CD4-positive, alpha-beta memory T cell (primary cell): ENCODE data around the gene FAM9C. TPM values are rescaled to one million over a fixed set of nuclear protein-coding genes. Genes with fewer than 3 reads are reported as not detected.
"Not testable (repeated sequence)": the region's sequence is repeated elsewhere in the genome, so short reads cannot be mapped to it uniquely, and the experiment has no call there.

ENCODE experiments used
- CTCF ChIA-PET: fragments of 350-600 bp; sonication (Branson Sonifier 250); formaldehyde crosslinking; loops from one replicate; lab custom pipeline; 2021; ENCODE audit warnings: inconsistent platforms; ENCODE audit not compliant: partially characterized antibody; lab: Charles Lee
- POLR2A ChIA-PET: fragments of 350-600 bp; sonication (Branson Sonifier 250); formaldehyde crosslinking; loops from one replicate; lab custom pipeline; 2021; ENCODE audit not compliant: partially characterized antibody; lab: Charles Lee
- DNase-seq, 5 donors: peaks; one replicate each; pipeline versions ENCODE4 v3.0.0 to v3.0.0-alpha.2; 2020 to 2022; ENCODE audit warnings: mixed read lengths in 1 of 5
- H3K27ac ChIP-seq: one replicate; pipeline ENCODE4 v1.7.0; 2013; ENCODE audit warnings: low read depth, low read length
- H3K27me3 ChIP-seq: 2 replicates; pipeline ENCODE4 v1.7.0; 2013; ENCODE audit warnings: mild to moderate bottlenecking, low read length, moderate library complexity; ENCODE audit not compliant: insufficient read depth
- H3K36me3 ChIP-seq: 2 replicates; pipeline ENCODE4 v1.7.0; 2013; ENCODE audit warnings: mild to moderate bottlenecking, low read length, moderate library complexity; ENCODE audit not compliant: insufficient read depth
- H3K4me1 ChIP-seq: 2 replicates; pipeline ENCODE4 v1.7.0; 2013; ENCODE audit warnings: mild to moderate bottlenecking, low read length, moderate library complexity; ENCODE audit not compliant: insufficient read depth
- H3K4me3 ChIP-seq, 2 donors: one replicate each; pipeline ENCODE4 v1.7.0; 2013; ENCODE audit warnings: low read length in 2 of 2, mild to moderate bottlenecking in 1 of 2
- H3K9me3 ChIP-seq, 2 donors: one replicate each; pipeline ENCODE4 v1.7.0; 2013; ENCODE audit warnings: low read length in 2 of 2, control low read depth in 1 of 2; ENCODE audit not compliant: control insufficient read depth in 1 of 2
- H3K27ac Mint-ChIP-seq, 7 donors: one replicate each; pipeline ENCODE4 v1.8.0; 2020 to 2021; ENCODE audit warnings: mixed read lengths in 7 of 7, mild to moderate bottlenecking in 6 of 7, inconsistent platforms in 3 of 7, moderate library complexity in 3 of 7
- H3K27me3 Mint-ChIP-seq, 2 donors: one replicate each; pipeline ENCODE4 v1.8.0; 2020 to 2021; ENCODE audit warnings: mixed read lengths in 2 of 2
- H3K36me3 Mint-ChIP-seq, 2 donors: one replicate each; pipeline ENCODE4 v1.8.0; 2020 to 2021; ENCODE audit warnings: mixed read lengths in 2 of 2, inconsistent platforms in 1 of 2, mild to moderate bottlenecking in 1 of 2
- H3K4me1 Mint-ChIP-seq, 4 donors: one replicate each; pipeline ENCODE4 v1.8.0; 2020 to 2021; ENCODE audit warnings: mixed read lengths in 4 of 4, mild to moderate bottlenecking in 1 of 4
- H3K4me3 Mint-ChIP-seq, 8 donors: one replicate each; pipeline ENCODE4 v1.8.0; 2020 to 2021; ENCODE audit warnings: mixed read lengths in 8 of 8, mild to moderate bottlenecking in 7 of 8, moderate library complexity in 6 of 8, inconsistent platforms in 3 of 8
- H3K9me3 Mint-ChIP-seq, 8 donors: one replicate each; pipeline ENCODE4 v1.8.0; 2020 to 2021; ENCODE audit warnings: mixed read lengths in 8 of 8, mild to moderate bottlenecking in 5 of 8, inconsistent platforms in 3 of 8, moderate library complexity in 1 of 8
- intact Hi-C: fragments of 100-400 bp; cut with micrococcal nuclease; formaldehyde crosslinking; loops from one replicate; pipeline ENCODE4 v1.15.1; 2023
- polyA plus RNA-seq, 2 donors: library from polyadenylated mRNA; unstranded; fragments of 300-500 nt; fragmentation: Illumina TruSeq; gene quantifications; one replicate each; pipeline ENCODE4 v1.2.3, GENCODE V29; 2021
- total RNA-seq, 2 experiments: library from RNA; stranded (reverse); gene quantifications; one replicate each; pipeline ENCODE4 v1.2.3, GENCODE V29; 2021

The FAM9C gene
- total and polyA plus RNA-seq, 4 experiments from 2014 or later, result 0.34 TPM; not detected in 3

DNA sequence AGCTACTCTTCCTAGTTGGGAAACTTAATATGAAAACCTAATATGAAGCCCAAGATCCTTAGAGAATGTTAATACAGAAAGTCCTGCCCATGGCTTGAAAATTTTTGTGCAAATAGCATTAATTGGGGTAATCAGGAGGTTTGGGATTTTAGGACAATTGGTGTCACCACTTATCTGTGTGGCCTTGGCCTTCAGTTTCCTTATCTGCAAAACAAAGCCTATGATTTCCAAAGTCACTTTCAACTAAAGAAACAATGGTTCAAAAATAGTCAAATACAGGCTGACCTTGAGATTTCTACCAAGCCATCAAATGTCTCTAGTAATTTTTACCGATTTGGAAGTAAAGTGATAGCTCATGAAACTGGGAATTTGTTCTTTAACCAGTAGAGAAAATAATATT lies 40.2 kb upstream of the FAM9C start:
- H3K9me3 Mint-ChIP-seq, result no peaks in the 10 kb centered on the region
- ChIA-PET POLR2A (interaction anchor here (1.2 to 32.7 kb wide), 13 partner anchors 8 to 135 kb away, joined by 3 to 1769 read pairs (median 53); partner anchors contain the start of gene TMSB4X), CTCF (interaction anchor here (0.9 to 5.0 kb wide), 6 partner anchors 54 to 138 kb away, joined by 3 to 32 read pairs (median 6); no protein-coding TSS in a partner anchor)
- H3K4me3 Mint-ChIP-seq, result peak overlapping the region in 4 of 8 donors; percentile 11 to 82 (median 26)
- intact Hi-C loops, result no loop called here
- no peaks in the 10 kb centered on the region for H3K9me3 ChIP-seq
- no peaks in the 10 kb centered on the region for H3K27me3 Mint-ChIP-seq
- peaks cover 60 to 99% (median 78%) of the 10 kb centered on the region in 4 donors for H3K4me1 Mint-ChIP-seq
- no peak for DNase-seq
- H3K27me3 ChIP-seq, result no peaks in the 10 kb centered on the region
- H3K36me3 ChIP-seq, result no peaks in the 10 kb centered on the region
- no peak overlapping the region for H3K4me3 ChIP-seq
- H3K4me1 ChIP-seq, result peaks cover 98% of the 10 kb centered on the region
- peak overlapping the region; percentile 94 for H3K27ac ChIP-seq
- H3K36me3 Mint-ChIP-seq, result no peaks in the 10 kb centered on the region
- H3K27ac Mint-ChIP-seq, result peak overlapping the region; percentile 73 to 98 (median 95)

DNA sequence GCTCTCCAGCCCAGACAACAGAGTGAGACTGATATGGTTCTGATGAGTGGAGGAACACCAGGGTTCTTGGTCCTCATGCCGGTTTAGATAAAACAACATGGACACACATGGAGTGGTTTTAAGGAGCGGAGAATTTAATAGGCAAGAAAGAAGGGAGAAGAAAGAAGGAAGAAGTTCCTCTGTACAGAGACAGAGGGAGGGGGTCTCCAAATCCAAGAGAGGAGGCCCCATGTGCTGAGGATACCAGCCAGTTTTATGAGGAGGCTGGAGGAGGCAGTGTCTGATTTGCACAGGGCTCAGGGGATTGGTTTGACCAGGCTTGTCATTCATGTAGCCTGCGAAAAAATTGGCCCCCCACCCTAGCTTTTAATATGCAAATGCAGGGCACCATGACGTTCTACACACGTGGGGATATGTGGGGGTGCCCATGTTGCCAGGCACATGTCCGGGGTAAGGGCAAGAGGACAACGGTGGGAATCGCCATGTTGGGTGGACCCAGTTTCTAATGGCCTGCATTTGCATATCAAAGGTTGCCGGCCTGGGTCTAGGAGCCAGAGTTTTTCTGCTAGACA lies 39.4 kb upstream of the FAM9C start:
- Mint-ChIP-seq H3K4me3 (peak overlapping the region in 5 of 8 donors; percentile 9 to 59 (median 34)), H3K27ac (peak overlapping the region; percentile 70 to 95 (median 93)), H3K4me1 (peaks cover 60 to 97% (median 78%) of the 10 kb centered on the region in 4 donors)
- H3K9me3 ChIP-seq, DNase-seq, H3K27ac ChIP-seq, H3K36me3 Mint-ChIP-seq, H3K4me3 ChIP-seq, intact Hi-C loops, H3K27me3 ChIP-seq, H3K27me3 Mint-ChIP-seq, H3K9me3 Mint-ChIP-seq, H3K36me3 ChIP-seq: not testable (repeated sequence)
- CTCF ChIA-PET, result interaction anchor here (0.9 to 2.6 kb wide), 4 partner anchors 54 to 133 kb away, joined by 3 to 8 read pairs (median 5); no protein-coding TSS in a partner anchor
- H3K4me1 ChIP-seq, result peaks cover 98% of the 10 kb centered on the region
- POLR2A ChIA-PET, result interaction anchor here (0.6 to 32.7 kb wide), 9 partner anchors 32 to 134 kb away, joined by 3 to 1769 read pairs (median 78); partner anchors contain the start of gene TMSB4X

DNA sequence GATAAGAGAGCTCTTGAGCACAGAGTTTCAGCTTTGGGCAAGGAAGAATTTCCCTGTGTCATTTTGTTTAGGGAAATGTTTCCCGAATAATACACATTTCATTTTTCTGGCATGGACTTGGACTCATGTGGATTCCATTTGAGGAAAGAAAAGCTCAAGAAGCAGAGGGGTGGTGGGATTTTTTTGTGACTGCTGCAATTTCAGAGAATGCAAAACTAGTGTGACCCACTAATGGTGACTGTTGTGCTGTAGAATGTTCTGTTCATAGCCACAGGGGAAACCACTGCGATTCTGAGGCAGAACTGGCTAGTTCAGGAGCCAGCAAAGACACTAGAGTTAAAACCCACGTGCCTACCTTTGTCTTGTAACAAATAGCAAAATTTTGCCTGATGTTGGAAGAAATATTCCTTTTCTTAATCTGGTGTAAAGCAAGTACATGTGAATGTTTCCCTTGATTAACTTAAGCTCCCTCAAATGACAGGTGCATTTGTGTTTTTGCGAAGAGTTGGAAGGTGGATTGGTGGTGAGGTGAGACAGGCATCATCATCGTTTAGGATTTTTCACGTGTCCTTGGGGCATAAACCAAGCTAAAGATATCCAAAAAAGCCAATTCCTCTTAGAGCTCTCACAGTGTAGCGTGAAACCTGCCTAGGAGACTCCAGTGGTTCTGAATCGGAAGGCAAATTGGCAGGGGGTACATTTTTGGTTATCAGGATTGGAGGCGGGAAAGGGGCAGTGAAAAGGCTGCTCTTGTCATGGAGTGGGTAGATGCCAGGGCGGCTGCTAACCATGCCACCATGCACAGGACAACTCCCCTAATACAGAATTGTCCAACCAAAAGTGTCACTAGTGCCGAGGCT lies 38.0 kb upstream of the FAM9C start:
- CTCF ChIA-PET, result interaction anchor here (1.2 to 2.6 kb wide), 12 partner anchors 9 to 405 kb away, joined by 3 to 18 read pairs (median 7); no protein-coding TSS in a partner anchor
- no peaks in the 10 kb centered on the region for H3K27me3 ChIP-seq
- Mint-ChIP-seq H3K27me3 (no peaks in the 10 kb centered on the region), H3K27ac (peak overlapping the region; percentile 90 to 97 (median 94)), H3K9me3 (no peaks in the 10 kb centered on the region), H3K4me1 (peaks cover 55 to 97% (median 76%) of the 10 kb centered on the region in 4 donors), H3K4me3 (peak overlapping the region; percentile 15 to 80 (median 60)), H3K36me3 (peaks cover 0 to 1% of the 10 kb centered on the region in 2 donors)
- DNase-seq, result peak in 3 of 5 donors; percentile 24 to 60 (median 34)
- no peaks in the 10 kb centered on the region for H3K36me3 ChIP-seq
- intact Hi-C loops, result no loop called here
- POLR2A ChIA-PET, result interaction anchor here (0.6 to 32.7 kb wide), 24 partner anchors 9 to 651 kb away, joined by 3 to 1769 read pairs (median 6); partner anchors contain the start of genes RAB9A and TMSB4X
- no peak overlapping the region for H3K4me3 ChIP-seq
- H3K4me1 ChIP-seq, result peaks cover 98% of the 10 kb centered on the region
- peak overlapping the region; percentile 56 for H3K27ac ChIP-seq
- no peaks in the 10 kb centered on the region for H3K9me3 ChIP-seq

DNA sequence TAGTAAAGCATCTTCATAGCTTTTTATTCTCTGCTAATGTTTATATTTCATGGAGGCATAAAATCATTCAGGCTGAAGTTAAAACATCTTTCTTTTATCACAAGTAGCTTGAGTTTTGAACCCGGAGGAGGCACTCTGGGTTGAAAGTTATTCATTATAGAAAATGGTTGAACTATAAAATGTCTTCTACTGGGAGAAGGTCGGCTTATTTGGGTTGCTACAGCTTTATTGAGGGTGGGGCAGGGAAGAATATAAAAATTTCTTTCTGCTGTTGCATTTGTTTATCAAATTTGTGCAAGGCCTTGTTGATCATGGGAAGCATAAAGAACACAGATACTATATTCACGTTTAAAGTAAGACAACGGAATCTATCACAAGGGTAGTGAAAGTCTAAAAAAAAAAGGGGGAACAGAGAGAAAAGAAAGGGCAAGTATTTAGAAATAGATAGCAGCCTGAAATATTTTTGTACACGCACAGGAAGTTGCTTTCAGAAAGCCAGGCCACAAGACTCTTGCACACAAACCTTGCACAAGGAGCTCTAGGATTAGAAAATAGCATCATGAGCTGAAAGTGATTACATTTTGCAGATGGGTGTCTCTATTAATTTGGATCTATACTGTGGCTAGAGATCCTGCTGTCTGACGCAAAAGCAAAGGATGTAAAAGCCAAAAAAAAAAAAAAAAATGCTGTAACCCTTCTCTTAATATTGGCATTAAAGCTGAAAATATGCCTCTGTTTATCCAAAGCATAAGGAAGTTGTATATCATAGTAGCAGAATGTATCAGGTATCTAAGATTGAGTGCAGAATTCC lies 37.2 kb upstream of the FAM9C start:
- CTCF ChIA-PET, result interaction anchor here (0.7 to 2.6 kb wide), 14 partner anchors 10 to 406 kb away, joined by 3 to 18 read pairs (median 6); no protein-coding TSS in a partner anchor
- H3K4me3 ChIP-seq, result no peak overlapping the region
- H3K27me3 Mint-ChIP-seq, result no peaks in the 10 kb centered on the region
- intact Hi-C loops, result no loop called here
- peaks cover 100% of the 10 kb centered on the region for H3K4me1 ChIP-seq
- H3K27me3 ChIP-seq, result no peaks in the 10 kb centered on the region
- peak overlapping the region; percentile 15 to 86 (median 62) for H3K4me3 Mint-ChIP-seq
- peak overlapping the region; percentile 90 to 97 (median 94) for H3K27ac Mint-ChIP-seq
- POLR2A ChIA-PET, result interaction anchor here (0.6 to 32.7 kb wide), 27 partner anchors 9 to 652 kb away, joined by 3 to 1769 read pairs (median 4); partner anchors contain the start of genes RAB9A and TMSB4X
- DNase-seq, result peak in 2 of 5 donors; percentile 36 to 47
- peak overlapping the region; percentile 56 for H3K27ac ChIP-seq
- peaks cover 53 to 97% (median 75%) of the 10 kb centered on the region in 4 donors for H3K4me1 Mint-ChIP-seq
- no peaks in the 10 kb centered on the region for H3K9me3 ChIP-seq
- peaks cover 0 to 1% of the 10 kb centered on the region in 2 donors for H3K36me3 Mint-ChIP-seq
- H3K36me3 ChIP-seq, result no peaks in the 10 kb centered on the region
- no peaks in the 10 kb centered on the region for H3K9me3 Mint-ChIP-seq

DNA sequence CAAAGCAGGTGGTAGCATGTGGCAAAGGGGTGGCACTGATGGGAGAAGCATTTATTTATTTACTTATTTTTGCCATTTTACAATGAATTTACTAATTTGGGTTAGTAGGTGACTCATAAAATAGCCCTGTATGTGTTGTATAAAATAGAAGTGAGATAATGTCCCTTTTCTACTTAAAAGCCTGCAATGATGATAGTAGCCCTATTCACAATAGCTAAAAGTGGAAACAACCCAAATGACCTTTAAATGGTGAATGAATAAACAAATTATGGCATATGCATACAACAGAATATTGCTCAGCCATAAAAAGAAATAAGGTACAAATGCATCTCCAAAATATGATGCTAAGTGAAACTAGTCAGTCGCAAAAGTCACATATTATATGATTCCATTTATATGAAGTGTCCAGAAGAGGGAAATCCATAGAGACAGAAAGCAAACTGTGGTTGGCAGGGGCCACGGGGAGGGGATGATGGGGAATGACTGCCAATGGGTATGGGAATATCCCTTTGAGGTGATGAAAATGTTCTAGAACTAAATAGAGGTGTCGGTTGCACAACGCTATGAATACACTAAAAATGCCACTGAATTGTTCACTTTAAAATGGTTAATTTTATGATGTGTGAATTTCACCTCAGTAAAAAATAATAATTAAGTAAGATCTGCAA lies 35.8 kb upstream of the FAM9C start:
- H3K36me3 Mint-ChIP-seq, result peaks cover 0 to 1% of the 10 kb centered on the region in 2 donors
- CTCF ChIA-PET, result interaction anchor here (1.2 to 2.6 kb wide), 2 partner anchors 72 to 134 kb away, joined by 3 to 17 read pairs; no protein-coding TSS in a partner anchor
- Histone ChIP-seq H3K27me3 (no peaks in the 10 kb centered on the region), H3K9me3 (no peaks in the 10 kb centered on the region), H3K36me3 (no peaks in the 10 kb centered on the region), H3K4me3 (no peak overlapping the region), H3K4me1 (peaks cover 100% of the 10 kb centered on the region), H3K27ac (peak overlapping the region; percentile 62)
- peak overlapping the region in 5 of 8 donors; percentile 4 to 80 (median 42) for H3K4me3 Mint-ChIP-seq
- H3K27ac Mint-ChIP-seq, result peak overlapping the region; percentile 65 to 96 (median 94)
- DNase-seq, result no peak
- intact Hi-C loops, result no loop called here
- no peaks in the 10 kb centered on the region for H3K9me3 Mint-ChIP-seq
- peaks cover 50 to 96% (median 73%) of the 10 kb centered on the region in 4 donors for H3K4me1 Mint-ChIP-seq
- no peaks in the 10 kb centered on the region for H3K27me3 Mint-ChIP-seq
- POLR2A ChIA-PET, result interaction anchor here (0.7 to 32.7 kb wide), 11 partner anchors 11 to 130 kb away, joined by 4 to 1769 read pairs (median 16); partner anchors contain the start of gene TMSB4X
